ENCODE measurements around the gene RCAN1.
A peak's percentile ranks its signal among the peaks of the same experiment; 100 is the strongest.
"Not testable (repeated sequence)": the region's sequence is repeated elsewhere in the genome, so short reads cannot be mapped to it uniquely, and the experiment has no call there.

Gene RCAN1

GRCh38 chr21:34560021-34560420 lies 54.9 kb downstream of the RCAN1 start:
- Histone ChIP-seq H3K9ac (ENCODE audit: low read depth in 1 of 2, low read length in 2 of 2) (no peak overlapping the region), H3K4me3 (ENCODE audit: low read length in 2 of 2) (no peak overlapping the region), H3K9me3 (ENCODE audit: control insufficient read depth in 2 of 2, low read length in 2 of 2) (peaks cover 0 to under 1% of the 10 kb centered on the region in 2 donors), H3K27me3 (ENCODE audit: control insufficient read depth in 2 of 2, insufficient read depth in 2 of 2, low read length in 2 of 2) (no peaks in the 10 kb centered on the region), H3K36me3 (ENCODE audit: control insufficient read depth in 2 of 2, insufficient read depth in 2 of 2, low read length in 2 of 2) (no peaks in the 10 kb centered on the region), H3K27ac (ENCODE audit: low read depth in 2 of 2, low read length in 2 of 2) (no peak overlapping the region), H3K4me1 (ENCODE audit: control insufficient read depth in 2 of 2, insufficient read depth in 2 of 2, low read length in 2 of 2) (no peaks in the 10 kb centered on the region)

GRCh38 chr21:34559089-34559631 lies 55.8 kb downstream of the RCAN1 start:
- Histone ChIP-seq H3K9me3 (ENCODE audit: control insufficient read depth in 2 of 2, low read length in 2 of 2) (peaks cover 0 to 2% of the 10 kb centered on the region in 2 donors), H3K27me3 (ENCODE audit: control insufficient read depth in 2 of 2, insufficient read depth in 2 of 2, low read length in 2 of 2) (no peaks in the 10 kb centered on the region), H3K27ac (ENCODE audit: low read depth in 2 of 2, low read length in 2 of 2) (no peak overlapping the region), H3K36me3 (ENCODE audit: control insufficient read depth in 2 of 2, insufficient read depth in 2 of 2, low read length in 2 of 2) (no peaks in the 10 kb centered on the region), H3K4me3 (ENCODE audit: low read length in 2 of 2) (no peak overlapping the region), H3K9ac (ENCODE audit: low read depth in 1 of 2, low read length in 2 of 2) (no peak overlapping the region), H3K4me1 (ENCODE audit: control insufficient read depth in 2 of 2, insufficient read depth in 2 of 2, low read length in 2 of 2) (peaks cover 0 to 3% of the 10 kb centered on the region in 2 donors)

DNA sequence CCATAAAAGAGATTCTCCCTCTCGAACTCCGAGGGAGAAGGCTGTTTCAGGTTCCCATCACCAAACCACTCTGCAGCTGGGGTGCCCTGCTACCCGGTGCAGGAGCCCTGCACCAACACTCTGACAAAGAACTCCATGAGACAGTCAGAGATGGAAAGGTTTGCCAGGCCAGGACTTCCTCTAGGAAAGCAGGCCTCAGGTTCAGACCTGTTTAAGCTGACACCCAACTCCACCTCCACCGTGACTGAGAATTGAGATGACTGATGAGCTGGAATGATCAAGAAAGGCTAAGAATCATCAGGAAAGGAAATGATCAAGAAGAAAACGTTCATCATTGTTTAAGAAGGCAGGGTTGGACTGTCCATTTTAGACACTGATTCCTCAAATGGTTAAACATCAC lies 56.7 kb downstream of the RCAN1 start:
- H3K4me3 ChIP-seq (ENCODE audit: low read length in 2 of 2): no peak overlapping the region
- peaks cover 0 to 8% of the 10 kb centered on the region in 2 donors for H3K4me1 ChIP-seq (ENCODE audit: control insufficient read depth in 2 of 2, insufficient read depth in 2 of 2, low read length in 2 of 2)
- no peaks in the 10 kb centered on the region for H3K27me3 ChIP-seq (ENCODE audit: control insufficient read depth in 2 of 2, insufficient read depth in 2 of 2, low read length in 2 of 2)
- H3K36me3 ChIP-seq (ENCODE audit: control insufficient read depth in 2 of 2, insufficient read depth in 2 of 2, low read length in 2 of 2): no peaks in the 10 kb centered on the region
- H3K9me3 ChIP-seq (ENCODE audit: control insufficient read depth in 2 of 2, low read length in 2 of 2): peaks cover 0 to 2% of the 10 kb centered on the region in 2 donors
- H3K9ac ChIP-seq (ENCODE audit: low read depth in 1 of 2, low read length in 2 of 2): no peak overlapping the region
- H3K27ac ChIP-seq (ENCODE audit: low read depth in 2 of 2, low read length in 2 of 2): no peak overlapping the region

DNA sequence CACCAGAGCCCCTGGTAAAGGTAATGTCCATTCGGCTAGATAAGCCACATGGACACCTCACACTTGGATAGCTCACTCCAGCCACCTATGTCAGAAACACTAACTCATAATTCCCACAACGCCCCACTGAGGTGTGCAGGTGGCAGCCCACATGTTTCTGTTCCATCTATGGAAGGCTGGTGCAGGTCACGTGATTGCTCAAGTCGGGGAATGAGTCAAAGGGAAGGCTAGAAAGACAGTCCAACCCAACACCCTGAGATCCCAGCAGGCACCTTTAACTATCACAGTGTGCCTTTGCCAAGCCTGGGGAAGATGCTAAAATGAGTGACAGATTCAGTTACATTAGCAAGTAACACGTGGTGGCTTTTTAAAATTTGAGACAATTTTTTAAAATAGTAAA lies 57.7 kb downstream of the RCAN1 start:
- H3K9me3 ChIP-seq (ENCODE audit: control insufficient read depth in 2 of 2, low read length in 2 of 2): peaks cover 0 to 2% of the 10 kb centered on the region in 2 donors
- no peaks in the 10 kb centered on the region for H3K36me3 ChIP-seq (ENCODE audit: control insufficient read depth in 2 of 2, insufficient read depth in 2 of 2, low read length in 2 of 2)
- no peak overlapping the region for H3K27ac ChIP-seq (ENCODE audit: low read depth in 2 of 2, low read length in 2 of 2)
- no peaks in the 10 kb centered on the region for H3K27me3 ChIP-seq (ENCODE audit: control insufficient read depth in 2 of 2, insufficient read depth in 2 of 2, low read length in 2 of 2)
- peaks cover 3 to 12% of the 10 kb centered on the region in 2 donors for H3K4me1 ChIP-seq (ENCODE audit: control insufficient read depth in 2 of 2, insufficient read depth in 2 of 2, low read length in 2 of 2)
- H3K4me3 ChIP-seq (ENCODE audit: low read length in 2 of 2): no peak overlapping the region
- H3K9ac ChIP-seq (ENCODE audit: low read depth in 1 of 2, low read length in 2 of 2): no peak overlapping the region

GRCh38 chr21:34554670-34555069 lies 60.2 kb downstream of the RCAN1 start:
- not testable (repeated sequence) for H3K27me3 ChIP-seq (ENCODE audit: control insufficient read depth in 2 of 2, insufficient read depth in 2 of 2, low read length in 2 of 2); H3K9ac ChIP-seq (ENCODE audit: low read depth in 1 of 2, low read length in 2 of 2); H3K4me3 ChIP-seq (ENCODE audit: low read length in 2 of 2); H3K36me3 ChIP-seq (ENCODE audit: control insufficient read depth in 2 of 2, insufficient read depth in 2 of 2, low read length in 2 of 2); H3K9me3 ChIP-seq (ENCODE audit: control insufficient read depth in 2 of 2, low read length in 2 of 2); H3K27ac ChIP-seq (ENCODE audit: low read depth in 2 of 2, low read length in 2 of 2)
- peaks cover 3 to 19% of the 10 kb centered on the region in 2 donors for H3K4me1 ChIP-seq (ENCODE audit: control insufficient read depth in 2 of 2, insufficient read depth in 2 of 2, low read length in 2 of 2)

DNA sequence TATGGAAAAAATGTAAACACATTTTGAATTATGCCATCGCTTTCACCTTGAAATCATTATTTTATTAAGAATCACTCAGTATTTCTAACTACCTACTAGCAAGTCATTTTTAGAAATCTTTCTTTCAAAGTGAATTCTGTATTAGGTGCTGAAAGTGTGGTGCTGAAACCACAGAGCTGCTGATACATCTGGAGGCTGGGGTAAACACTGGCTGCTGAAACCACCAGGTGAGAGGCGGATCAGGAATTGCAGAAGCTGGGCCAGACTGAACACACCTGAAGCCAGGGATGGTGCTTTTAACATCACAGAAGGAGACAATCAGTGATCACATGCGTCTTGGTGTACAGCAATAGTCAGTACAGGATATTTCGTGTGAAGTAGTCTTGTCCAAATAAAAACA lies 60.7 kb downstream of the RCAN1 start:
- no peak overlapping the region for H3K4me3 ChIP-seq (ENCODE audit: low read length in 2 of 2)
- no peaks in the 10 kb centered on the region for H3K27me3 ChIP-seq (ENCODE audit: control insufficient read depth in 2 of 2, insufficient read depth in 2 of 2, low read length in 2 of 2)
- peaks cover 0 to 2% of the 10 kb centered on the region in 2 donors for H3K9me3 ChIP-seq (ENCODE audit: control insufficient read depth in 2 of 2, low read length in 2 of 2)
- peaks cover 3 to 19% of the 10 kb centered on the region in 2 donors for H3K4me1 ChIP-seq (ENCODE audit: control insufficient read depth in 2 of 2, insufficient read depth in 2 of 2, low read length in 2 of 2)
- H3K9ac ChIP-seq (ENCODE audit: low read depth in 1 of 2, low read length in 2 of 2): no peak overlapping the region
- no peaks in the 10 kb centered on the region for H3K36me3 ChIP-seq (ENCODE audit: control insufficient read depth in 2 of 2, insufficient read depth in 2 of 2, low read length in 2 of 2)
- H3K27ac ChIP-seq (ENCODE audit: low read depth in 2 of 2, low read length in 2 of 2): peak overlapping the region; percentile 72 to 82

DNA sequence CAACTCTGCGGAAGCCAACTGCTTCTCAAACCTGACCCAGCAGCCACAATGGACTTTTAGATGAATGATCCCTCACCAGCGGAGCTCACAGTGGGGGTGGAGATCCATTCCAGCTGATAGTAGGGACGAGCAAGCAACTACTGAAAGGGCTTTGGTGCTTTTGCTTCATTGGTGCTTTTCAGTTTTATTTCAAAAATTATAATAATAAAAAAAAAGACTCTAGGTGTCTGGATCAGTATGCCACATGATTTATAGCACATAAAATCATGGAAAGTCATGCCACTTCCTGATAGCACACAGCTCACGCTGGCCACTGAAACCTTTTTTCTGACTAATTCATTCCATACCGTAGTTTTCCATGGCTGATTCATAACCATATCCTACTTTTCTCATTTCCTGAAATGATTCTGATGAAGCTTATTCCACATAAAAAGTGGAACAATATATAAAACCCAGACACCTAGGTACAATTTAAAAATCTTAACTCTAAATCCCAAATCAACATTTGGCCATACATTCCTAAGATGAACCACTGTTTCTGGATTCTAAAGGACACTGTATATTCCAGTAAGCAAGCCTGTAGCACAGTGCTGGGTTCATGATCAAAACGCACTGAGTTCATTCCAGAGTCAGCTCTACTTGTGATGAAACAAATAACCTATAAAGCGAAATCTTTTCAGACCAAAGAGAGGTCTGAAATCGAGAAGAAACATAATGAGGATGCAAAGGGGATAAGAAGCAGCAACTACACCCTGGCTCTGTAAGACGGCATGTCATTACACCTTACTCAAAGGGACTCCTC lies 61.6 kb downstream of the RCAN1 start:
- Histone ChIP-seq H3K36me3 (ENCODE audit: control insufficient read depth in 2 of 2, insufficient read depth in 2 of 2, low read length in 2 of 2) (no peaks in the 10 kb centered on the region), H3K9ac (ENCODE audit: low read depth in 1 of 2, low read length in 2 of 2) (peak overlapping the region; percentile 43 to 47), H3K9me3 (ENCODE audit: control insufficient read depth in 2 of 2, low read length in 2 of 2) (peaks cover 0 to 2% of the 10 kb centered on the region in 2 donors), H3K4me3 (ENCODE audit: low read length in 2 of 2) (peak overlapping the region; percentile 39 to 61), H3K4me1 (ENCODE audit: control insufficient read depth in 2 of 2, insufficient read depth in 2 of 2, low read length in 2 of 2) (peaks cover 3 to 23% of the 10 kb centered on the region in 2 donors), H3K27me3 (ENCODE audit: control insufficient read depth in 2 of 2, insufficient read depth in 2 of 2, low read length in 2 of 2) (no peaks in the 10 kb centered on the region), H3K27ac (ENCODE audit: low read depth in 2 of 2, low read length in 2 of 2) (peak overlapping the region; percentile 82 to 86)

- Histone ChIP-seq H3K4me1 (ENCODE audit: control insufficient read depth in 2 of 2, insufficient read depth in 2 of 2, low read length in 2 of 2) (peaks cover 3 to 23% of the 10 kb centered on the region in 2 donors), H3K27ac (ENCODE audit: low read depth in 2 of 2, low read length in 2 of 2) (peak overlapping the region; percentile 82 to 86), H3K4me3 (ENCODE audit: low read length in 2 of 2) (peak overlapping the region; percentile 39 to 61), H3K27me3 (ENCODE audit: control insufficient read depth in 2 of 2, insufficient read depth in 2 of 2, low read length in 2 of 2) (no peaks in the 10 kb centered on the region), H3K9me3 (ENCODE audit: control insufficient read depth in 2 of 2, low read length in 2 of 2) (peaks cover 0 to 2% of the 10 kb centered on the region in 2 donors), H3K36me3 (ENCODE audit: control insufficient read depth in 2 of 2, insufficient read depth in 2 of 2, low read length in 2 of 2) (no peaks in the 10 kb centered on the region), H3K9ac (ENCODE audit: low read depth in 1 of 2, low read length in 2 of 2) (peak overlapping the region; percentile 43 to 47)
These were observed 62.4 kb downstream of the RCAN1 start for GRCh38 chr21:34552360-34553098.

- no peaks in the 10 kb centered on the region for H3K27me3 ChIP-seq (ENCODE audit: control insufficient read depth in 2 of 2, insufficient read depth in 2 of 2, low read length in 2 of 2)
These were observed 64.6 kb downstream of the RCAN1 start for GRCh38 chr21:34550182-34550799.

More at GRCh38 chr21:34550182-34550799, 64.6 kb downstream of the RCAN1 start:
- Histone ChIP-seq H3K9ac (ENCODE audit: low read depth in 1 of 2, low read length in 2 of 2) (no peak overlapping the region), H3K4me1 (ENCODE audit: control insufficient read depth in 2 of 2, insufficient read depth in 2 of 2, low read length in 2 of 2) (peaks cover 9 to 34% of the 10 kb centered on the region in 2 donors), H3K36me3 (ENCODE audit: control insufficient read depth in 2 of 2, insufficient read depth in 2 of 2, low read length in 2 of 2) (no peaks in the 10 kb centered on the region), H3K4me3 (ENCODE audit: low read length in 2 of 2) (no peak overlapping the region), H3K9me3 (ENCODE audit: control insufficient read depth in 2 of 2, low read length in 2 of 2) (peaks cover 0 to 2% of the 10 kb centered on the region in 2 donors), H3K27ac (ENCODE audit: low read depth in 2 of 2, low read length in 2 of 2) (no peak overlapping the region)
